Measurements from ENCODE around the gene MAP2K5. TPM values are rescaled to one million over a fixed set of nuclear protein-coding genes. Genes with fewer than 3 reads are reported as not detected.
A peak's percentile ranks its signal among the peaks of the same experiment; 100 is the strongest.

Gene MAP2K5
- total and polyA plus RNA-seq, 9 of the 15 experiments (the other 6 are each of a cell fraction or from before 2014, with no cell fraction given), result 0.41 to 16.5 (median 7.5) TPM

DNA sequence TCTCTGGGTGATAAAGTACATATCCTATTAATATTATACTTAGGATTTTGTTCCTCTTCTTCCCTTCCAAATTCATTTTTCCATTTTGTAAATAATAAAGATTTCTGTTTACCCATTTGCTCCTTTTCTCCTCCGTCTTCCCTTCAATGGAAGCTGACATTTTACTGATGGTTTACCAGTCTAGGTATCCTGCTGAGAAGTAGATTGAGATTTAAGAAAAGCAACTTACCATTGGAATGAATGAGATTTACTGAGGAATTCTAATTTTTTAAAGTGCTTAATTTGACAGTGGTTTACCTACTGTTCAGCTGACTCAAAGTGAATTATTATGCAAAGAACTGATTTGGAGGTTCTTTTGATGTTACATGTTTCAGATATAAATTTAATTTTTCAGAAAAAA lies 19.2 kb upstream of the MAP2K5 start:
- Histone ChIP-seq H3K4me3 (peak overlapping the region; percentile 82; the same call in 1 of the 2 replicates), H3K9me3 (replicated peaks; ENCODE audit: control insufficient read depth, insufficient read depth, low read depth, low read length) (no peaks in the 10 kb centered on the region), H3K4me2 (ENCODE audit: insufficient read depth, low read length) (peak overlapping the region; percentile 94; the same call in 1 of the 2 replicates), H3K27me3 (ENCODE audit: control insufficient read depth in 2 of 2, insufficient read depth in 2 of 2, low read length in 2 of 2) (no peaks in the 10 kb centered on the region), H2AFZ (ENCODE audit: low read depth, low read length) (no peak overlapping the region), H3K9me1 (ENCODE audit: control insufficient read depth, insufficient read depth, low read length) (no peaks in the 10 kb centered on the region), H3K9ac (ENCODE audit: insufficient read depth in 1 of 2, low read depth in 2 of 2, low read length in 2 of 2) (peak overlapping the region in 1 of 2 experiments; percentile 90; a peak in 2 of 4 replicates), H3K27ac (ENCODE audit: extremely low read depth, low read depth, low read length) (no peak overlapping the region), H3K36me3 (ENCODE audit: control insufficient read depth, insufficient read depth, low read length) (peaks cover 22% of the 10 kb centered on the region; the same call in 2 of the 3 replicates), H3K4me1 (replicated peaks in 1 of 2; ENCODE audit: control insufficient read depth in 2 of 2, insufficient read depth in 2 of 2, low read length in 2 of 2) (peaks cover 6 to 16% of the 10 kb centered on the region in 2 experiments; a peak in 4 of 5 replicates), H3K79me2 (ENCODE audit: control insufficient read depth, insufficient read depth, low read length) (peaks cover 44% of the 10 kb centered on the region), H4K20me1 (replicated peaks; ENCODE audit: control insufficient read depth, insufficient read depth, low read length) (no peaks in the 10 kb centered on the region)
- no TSS peak for BruUV-seq (replicated peaks)
- no peak for FAIRE-seq
- no peak for TF ChIP-seq HOXB6 (CRISPR knock-in tag; IDR thresholded peaks at IDR 0.05; ENCODE audit: borderline replicate concordance)
- TF ChIP-seq, protein P1, sequence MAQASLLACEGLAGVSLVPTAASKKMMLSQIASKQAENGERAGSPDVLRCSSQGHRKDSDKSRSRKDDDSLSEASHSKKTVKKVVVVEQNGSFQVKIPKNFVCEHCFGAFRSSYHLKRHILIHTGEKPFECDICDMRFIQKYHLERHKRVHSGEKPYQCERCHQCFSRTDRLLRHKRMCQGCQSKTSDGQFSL (CRISPR knock-in tag; IDR thresholded peaks at IDR 0.05), result no peak
- TF ChIP-seq, protein P1 (tag; IDR thresholded peaks at IDR 0.05), result no peak
- TF ChIP-seq, protein P2, sequence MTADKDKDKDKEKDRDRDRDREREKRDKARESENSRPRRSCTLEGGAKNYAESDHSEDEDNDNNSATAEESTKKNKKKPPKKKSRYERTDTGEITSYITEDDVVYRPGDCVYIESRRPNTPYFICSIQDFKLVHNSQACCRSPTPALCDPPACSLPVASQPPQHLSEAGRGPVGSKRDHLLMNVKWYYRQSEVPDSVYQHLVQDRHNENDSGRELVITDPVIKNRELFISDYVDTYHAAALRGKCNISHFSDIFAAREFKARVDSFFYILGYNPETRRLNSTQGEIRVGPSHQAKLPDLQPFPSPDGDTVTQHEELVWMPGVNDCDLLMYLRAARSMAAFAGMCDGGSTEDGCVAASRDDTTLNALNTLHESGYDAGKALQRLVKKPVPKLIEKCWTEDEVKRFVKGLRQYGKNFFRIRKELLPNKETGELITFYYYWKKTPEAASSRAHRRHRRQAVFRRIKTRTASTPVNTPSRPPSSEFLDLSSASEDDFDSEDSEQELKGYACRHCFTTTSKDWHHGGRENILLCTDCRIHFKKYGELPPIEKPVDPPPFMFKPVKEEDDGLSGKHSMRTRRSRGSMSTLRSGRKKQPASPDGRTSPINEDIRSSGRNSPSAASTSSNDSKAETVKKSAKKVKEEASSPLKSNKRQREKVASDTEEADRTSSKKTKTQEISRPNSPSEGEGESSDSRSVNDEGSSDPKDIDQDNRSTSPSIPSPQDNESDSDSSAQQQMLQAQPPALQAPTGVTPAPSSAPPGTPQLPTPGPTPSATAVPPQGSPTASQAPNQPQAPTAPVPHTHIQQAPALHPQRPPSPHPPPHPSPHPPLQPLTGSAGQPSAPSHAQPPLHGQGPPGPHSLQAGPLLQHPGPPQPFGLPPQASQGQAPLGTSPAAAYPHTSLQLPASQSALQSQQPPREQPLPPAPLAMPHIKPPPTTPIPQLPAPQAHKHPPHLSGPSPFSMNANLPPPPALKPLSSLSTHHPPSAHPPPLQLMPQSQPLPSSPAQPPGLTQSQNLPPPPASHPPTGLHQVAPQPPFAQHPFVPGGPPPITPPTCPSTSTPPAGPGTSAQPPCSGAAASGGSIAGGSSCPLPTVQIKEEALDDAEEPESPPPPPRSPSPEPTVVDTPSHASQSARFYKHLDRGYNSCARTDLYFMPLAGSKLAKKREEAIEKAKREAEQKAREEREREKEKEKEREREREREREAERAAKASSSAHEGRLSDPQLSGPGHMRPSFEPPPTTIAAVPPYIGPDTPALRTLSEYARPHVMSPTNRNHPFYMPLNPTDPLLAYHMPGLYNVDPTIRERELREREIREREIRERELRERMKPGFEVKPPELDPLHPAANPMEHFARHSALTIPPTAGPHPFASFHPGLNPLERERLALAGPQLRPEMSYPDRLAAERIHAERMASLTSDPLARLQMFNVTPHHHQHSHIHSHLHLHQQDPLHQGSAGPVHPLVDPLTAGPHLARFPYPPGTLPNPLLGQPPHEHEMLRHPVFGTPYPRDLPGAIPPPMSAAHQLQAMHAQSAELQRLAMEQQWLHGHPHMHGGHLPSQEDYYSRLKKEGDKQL (CRISPR knock-in tag; IDR thresholded peaks at IDR 0.05; ENCODE audit: borderline replicate concordance), result no peak
- in situ Hi-C loops (cut with MboI) (no loop called here), intact Hi-C loops (cut with micrococcal nuclease) (no loop called here)
- POLR2A ChIA-PET, result interaction anchor here (0.8 kb wide), 1 partner anchor 341 kb away, joined by 3 read pairs; no protein-coding TSS in a partner anchor
- 43% methylated on average over 1 of the region's 1 CpG for WGBS (ENCODE audit: insufficient coverage, low coverage, missing lambda C conversion rate)
- CTCF ChIA-PET (ENCODE audit: low intra/inter-chr PET ratio), result interaction anchor here (0.6 kb wide), 1 partner anchor 25 kb away, joined by 4 read pairs; no protein-coding TSS in a partner anchor
- no peak for ATAC-seq
- DNase-seq (ENCODE audit: extremely low read depth in 1 of 4, low spot score in 3 of 4), result no peak
